ENCODE measurements around the gene AFAP1L2. TPM values are rescaled to one million over a fixed set of nuclear protein-coding genes. Genes with fewer than 3 reads are reported as not detected.

Gene AFAP1L2, protein sequence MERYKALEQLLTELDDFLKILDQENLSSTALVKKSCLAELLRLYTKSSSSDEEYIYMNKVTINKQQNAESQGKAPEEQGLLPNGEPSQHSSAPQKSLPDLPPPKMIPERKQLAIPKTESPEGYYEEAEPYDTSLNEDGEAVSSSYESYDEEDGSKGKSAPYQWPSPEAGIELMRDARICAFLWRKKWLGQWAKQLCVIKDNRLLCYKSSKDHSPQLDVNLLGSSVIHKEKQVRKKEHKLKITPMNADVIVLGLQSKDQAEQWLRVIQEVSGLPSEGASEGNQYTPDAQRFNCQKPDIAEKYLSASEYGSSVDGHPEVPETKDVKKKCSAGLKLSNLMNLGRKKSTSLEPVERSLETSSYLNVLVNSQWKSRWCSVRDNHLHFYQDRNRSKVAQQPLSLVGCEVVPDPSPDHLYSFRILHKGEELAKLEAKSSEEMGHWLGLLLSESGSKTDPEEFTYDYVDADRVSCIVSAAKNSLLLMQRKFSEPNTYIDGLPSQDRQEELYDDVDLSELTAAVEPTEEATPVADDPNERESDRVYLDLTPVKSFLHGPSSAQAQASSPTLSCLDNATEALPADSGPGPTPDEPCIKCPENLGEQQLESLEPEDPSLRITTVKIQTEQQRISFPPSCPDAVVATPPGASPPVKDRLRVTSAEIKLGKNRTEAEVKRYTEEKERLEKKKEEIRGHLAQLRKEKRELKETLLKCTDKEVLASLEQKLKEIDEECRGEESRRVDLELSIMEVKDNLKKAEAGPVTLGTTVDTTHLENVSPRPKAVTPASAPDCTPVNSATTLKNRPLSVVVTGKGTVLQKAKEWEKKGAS
- 1.7 and 1.9 TPM in 2 replicates for total RNA-seq

DNA sequence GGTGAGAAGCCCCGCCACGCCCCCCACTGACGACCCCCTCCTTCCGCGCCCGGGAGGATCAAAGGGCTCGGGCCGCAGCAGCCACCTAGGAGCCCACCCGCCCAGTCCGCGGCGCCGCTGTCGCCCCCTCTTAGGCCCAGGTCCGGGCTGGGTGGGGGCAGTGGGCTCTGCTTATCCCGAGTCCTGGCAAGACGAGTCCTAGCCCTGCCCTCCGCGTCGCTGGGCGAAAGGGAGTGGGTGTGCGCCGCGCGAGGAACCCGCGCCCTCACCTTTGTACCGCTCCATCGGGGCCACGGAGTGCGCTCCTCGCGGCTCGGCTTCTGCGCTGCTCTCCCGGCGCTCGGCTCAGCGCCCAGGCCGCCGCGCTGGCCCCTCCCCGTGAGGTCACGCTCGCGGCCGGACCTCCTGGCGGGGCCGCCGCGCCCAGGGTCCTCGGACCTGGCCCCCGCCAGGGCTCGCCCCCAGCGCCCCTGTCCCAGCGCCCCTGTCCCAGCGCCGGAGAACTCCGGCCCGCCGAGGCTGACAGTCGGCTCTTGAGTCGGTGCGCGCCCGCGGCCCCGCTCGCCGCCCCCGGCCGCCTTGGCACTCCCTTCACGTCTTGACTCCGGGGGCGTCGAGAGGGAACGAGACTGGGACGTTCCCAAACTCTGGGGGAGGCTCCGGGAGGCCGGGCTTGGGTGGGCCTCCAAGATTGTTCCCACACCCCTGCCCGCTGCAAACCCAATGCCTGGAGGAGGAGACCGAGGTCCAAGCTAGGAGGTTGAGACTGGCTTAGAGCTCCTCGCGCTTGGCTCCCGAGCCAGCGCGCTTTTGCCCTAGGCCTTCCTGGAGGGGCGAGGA lies at the start of gene AFAP1L2:
Gene AFAP1L2 (minus strand): TSS at position 332 of the 840 bp plus-strand sequence. CDS start 47 bp downstream, at position 285.

Small RNAs within 50 kb of the gene (small RNA-seq; reads per million reads assigned to genes)
- not detected for gene RN7SL384P

Other genes starting within 250 kb of the AFAP1L2 start
- 20.0 and 25.7 TPM in 2 replicates for gene CCDC186, start 230.3 kb downstream of the AFAP1L2 start, total RNA-seq
- 0.07 TPM in 1 of 2 replicates, not detected in the other for gene TDRD1, start 225.1 kb downstream of the AFAP1L2 start, total RNA-seq
- not detected in 2 replicates for gene VWA2, start 165.2 kb downstream of the AFAP1L2 start, total RNA-seq

All from thoracic aorta endothelial cell (primary cell).